ENCODE data around the gene LZTS3. TPM values are rescaled to one million over a fixed set of nuclear protein-coding genes. Genes with fewer than 3 reads are reported as not detected.
"Not testable (repeated sequence)": the region's sequence is repeated elsewhere in the genome, so short reads cannot be mapped to it uniquely, and the experiment has no call there.

LZTS3 gene
- total and polyA plus RNA-seq, 4 donors, result 8.8 to 18.6 (median 13.1) TPM

- H3K9me3 ChIP-seq (ENCODE audit: control insufficient read depth in 4 of 4, insufficient read depth in 3 of 4, low read length in 3 of 4); H3K4me1 ChIP-seq (ENCODE audit: control insufficient read depth in 5 of 5, insufficient read depth in 5 of 5, low read length in 5 of 5); H3K4me3 ChIP-seq; H3K27me3 ChIP-seq (ENCODE audit: control insufficient read depth in 3 of 3, insufficient read depth in 3 of 3, low read length in 2 of 3); H3K27ac ChIP-seq (ENCODE audit: low read depth in 1 of 2, low read length in 1 of 2); ATAC-seq (ENCODE audit: insufficient read depth, low FRiP score); H3K9ac ChIP-seq (ENCODE audit: insufficient read depth in 1 of 2, low read length in 2 of 2): not testable (repeated sequence)
- H3K36me3 ChIP-seq (ENCODE audit: control insufficient read depth in 4 of 4, insufficient read depth in 4 of 4, low read length in 4 of 4), result peaks cover 0 to 28% (median 20%) of the 10 kb centered on the region in 4 donors
- DNase-seq, result peak; percentile 78 to 85 (median 84)
- 35 to 48% methylated on average over 14 of the region's 14 CpGs for WGBS, 2 donors
- peak; percentile 50 for TF ChIP-seq CTCF (IDR thresholded peaks at IDR 0.05; ENCODE audit: control extremely low read depth, extremely low read depth)
Measured at GRCh38 chr20:3117839-3118379, 55.4 kb downstream of the LZTS3 start.

GRCh38 chr20:3116341-3116740 lies 57.0 kb downstream of the LZTS3 start:
- TF ChIP-seq CTCF (IDR thresholded peaks at IDR 0.05; ENCODE audit: control extremely low read depth, extremely low read depth), result no peak
- no peaks in the 10 kb centered on the region for H3K9me3 ChIP-seq (ENCODE audit: control insufficient read depth in 4 of 4, insufficient read depth in 3 of 4, low read length in 3 of 4)
- ATAC-seq (ENCODE audit: insufficient read depth, low FRiP score) (no peak), DNase-seq (no peak)
- no peak overlapping the region for H3K27ac ChIP-seq (ENCODE audit: low read depth in 1 of 2, low read length in 1 of 2)
- 89 to 90% methylated on average over 4 of the region's 4 CpGs for WGBS, 2 donors
- H3K36me3 ChIP-seq (ENCODE audit: control insufficient read depth in 4 of 4, insufficient read depth in 4 of 4, low read length in 4 of 4), result peaks cover 0 to 18% (median 9%) of the 10 kb centered on the region in 4 donors
- no peaks in the 10 kb centered on the region for H3K27me3 ChIP-seq (ENCODE audit: control insufficient read depth in 3 of 3, insufficient read depth in 3 of 3, low read length in 2 of 3)
- peaks cover 0 to 3% (median 0%) of the 10 kb centered on the region in 5 donors for H3K4me1 ChIP-seq (ENCODE audit: control insufficient read depth in 5 of 5, insufficient read depth in 5 of 5, low read length in 5 of 5)
- no peak overlapping the region for H3K4me3 ChIP-seq
- H3K9ac ChIP-seq (ENCODE audit: insufficient read depth in 1 of 2, low read length in 2 of 2), result no peak overlapping the region

- peak; percentile 35 for ATAC-seq (ENCODE audit: insufficient read depth, low FRiP score)
- H3K4me3 ChIP-seq, result no peak overlapping the region
- H3K27me3 ChIP-seq (ENCODE audit: control insufficient read depth in 3 of 3, insufficient read depth in 3 of 3, low read length in 2 of 3), result no peaks in the 10 kb centered on the region
- no peaks in the 10 kb centered on the region for H3K9me3 ChIP-seq (ENCODE audit: control insufficient read depth in 4 of 4, insufficient read depth in 3 of 4, low read length in 3 of 4)
- peaks cover 0 to 13% (median 6%) of the 10 kb centered on the region in 4 donors for H3K36me3 ChIP-seq (ENCODE audit: control insufficient read depth in 4 of 4, insufficient read depth in 4 of 4, low read length in 4 of 4)
- DNase-seq, result peak; percentile 38 to 66 (median 62)
- H3K4me1 ChIP-seq (ENCODE audit: control insufficient read depth in 5 of 5, insufficient read depth in 5 of 5, low read length in 5 of 5), result peaks cover 0 to 3% (median 0%) of the 10 kb centered on the region in 5 donors
- H3K9ac ChIP-seq (ENCODE audit: insufficient read depth in 1 of 2, low read length in 2 of 2), result no peak overlapping the region
- H3K27ac ChIP-seq (ENCODE audit: low read depth in 1 of 2, low read length in 1 of 2), result no peak overlapping the region
- peak; percentile 67 for TF ChIP-seq CTCF (IDR thresholded peaks at IDR 0.05; ENCODE audit: control extremely low read depth, extremely low read depth)
- WGBS, 2 donors, result 54 to 55% methylated on average over 29 to 30 of the region's 30 CpGs
Measured at GRCh38 chr20:3115190-3116107, 57.9 kb downstream of the LZTS3 start.

Other genes with a start within 250 kb of the LZTS3 start
- under 1 TPM in 1 of 2 donors, not detected in 1; 0.46 TPM for gene GNRH2, start 129.9 kb downstream of the LZTS3 start, total RNA-seq
- gene GNRH2, start 129.9 kb downstream of the LZTS3 start, polyA plus RNA-seq, result under 1 TPM; 0.14 to 0.16 TPM
- 10 to 100 TPM; 29.8 to 47.1 TPM for gene MRPS26, start 127.5 kb downstream of the LZTS3 start, total RNA-seq
- gene MRPS26, start 127.5 kb downstream of the LZTS3 start, polyA plus RNA-seq, result 10 to 100 TPM; 67.5 to 67.8 TPM
- gene OXT, start 101.9 kb downstream of the LZTS3 start, total RNA-seq, result not detected
- not detected for gene OXT, start 101.9 kb downstream of the LZTS3 start, polyA plus RNA-seq
- not detected for gene AVP, start 88.8 kb downstream of the LZTS3 start, total RNA-seq
- gene AVP, start 88.8 kb downstream of the LZTS3 start, polyA plus RNA-seq, result not detected
- gene FASTKD5, start 13.7 kb downstream of the LZTS3 start, total RNA-seq, result 10 to 100 TPM; 14.8 to 16.4 TPM
- 10 to 100 TPM in 1 of 2 donors, 1 to 10 TPM in 1; 8.6 to 12.4 TPM for gene FASTKD5, start 13.7 kb downstream of the LZTS3 start, polyA plus RNA-seq
- gene UBOX5, start 13.7 kb downstream of the LZTS3 start, total RNA-seq, result 1 to 10 TPM; 5.5 to 6.3 TPM
- gene UBOX5, start 13.7 kb downstream of the LZTS3 start, polyA plus RNA-seq, result 1 to 10 TPM; 4.0 TPM
- 10 to 100 TPM; 44.3 to 95.1 TPM for gene DDRGK1, start 31.1 kb upstream of the LZTS3 start, total RNA-seq
- gene DDRGK1, start 31.1 kb upstream of the LZTS3 start, polyA plus RNA-seq, result 10 to 100 TPM; 78.2 to 93.6 TPM
- 10 to 100 TPM; 32.7 to 65.0 TPM for gene ITPA, start 35.9 kb upstream of the LZTS3 start, total RNA-seq
- gene ITPA, start 35.9 kb upstream of the LZTS3 start, polyA plus RNA-seq, result 10 to 100 TPM; 67.2 to 95.8 TPM
- gene SLC4A11, start 65.6 kb upstream of the LZTS3 start, total RNA-seq, result 1 to 10 TPM in 1 of 2 donors, under 1 TPM in 1; 0.40 to 8.8 TPM
- 1 to 10 TPM; 2.8 to 6.5 TPM for gene SLC4A11, start 65.6 kb upstream of the LZTS3 start, polyA plus RNA-seq
- 10 to 100 TPM; 17.1 to 26.1 TPM for gene DNAAF9, start 234.1 kb upstream of the LZTS3 start, total RNA-seq
- gene DNAAF9, start 234.1 kb upstream of the LZTS3 start, polyA plus RNA-seq, result 1 to 10 TPM; 5.9 to 6.1 TPM